Sigmoid colon (tissue), 4 donors: ENCODE measurements around the gene SPATA2L.

Experiments
- CTCF ChIP-seq, 4 experiments: fragments of 450-650 bp in 3 of 4; fragments of 200-600 bp in 1 of 4; IDR thresholded peaks; one replicate each; pipeline ENCODE4 v1.5.1; 2016 to 2019; ENCODE audit warnings: antibody characterized with exemption in 4 of 4, mild to moderate bottlenecking in 3 of 4, moderate library complexity in 2 of 4
- POLR2AphosphoS5 ChIP-seq, 4 donors: sonication (generic); formaldehyde crosslinking; IDR thresholded peaks; one replicate each; pipeline ENCODE4 v1.6.1; 2017; ENCODE audit warnings: antibody characterized with exemption in 4 of 4

GRCh38 chr16:89695875-89696669, 5.4 kb downstream of the SPATA2L start:
- TF ChIP-seq CTCF (IDR thresholded peaks at IDR 0.05) (no peak), POLR2AphosphoS5 (IDR thresholded peaks at IDR 0.05) (no peak)
